IMR-90 (cell line): ENCODE measurements around the gene DMAP1. TPM values are rescaled to one million over a fixed set of nuclear protein-coding genes. Genes with fewer than 3 reads are reported as not detected.

ENCODE experiments used
- ATAC-seq: fragments of 200-7000 bp; cut with Tn5 transposase; 2 replicates; pipeline ENCODE4 v1.9.1; 2020; ENCODE audit warnings: low read depth, mild to moderate bottlenecking, moderate library complexity
- BruUV-seq: library from RNA; stranded (reverse); fragments of 400-500 nt; replicated peaks from 2 replicates; lab custom pipeline; 2021; lab: Mats Ljungman, UMichigan
- CTCF ChIA-PET: fragments of 300-600 bp; formaldehyde crosslinking; extraction: SDS; loops from one replicate; lab custom pipeline; 2021; ENCODE audit warnings: antibody characterized with exemption; lab: Yijun Ruan, JAX
- POLR2A ChIA-PET: fragments of 300-600 bp; sonication (Branson Sonifier 250); formaldehyde crosslinking; loops from one replicate; lab custom pipeline; 2022; ENCODE audit warnings: antibody characterized with exemption; ENCODE audit not compliant: unreplicated experiment; lab: Charles Lee
- DNase-seq: peaks from one replicate; pipeline ENCODE4 v3.0.0; 2013
- H2AFZ ChIP-seq: replicated peaks from 2 replicates; pipeline ENCODE3; 2013; ENCODE audit warnings: low read length, mild to moderate bottlenecking; ENCODE audit not compliant: poor library complexity
- H2AK5ac ChIP-seq: 2 replicates; pipeline ENCODE4 v1.6.1; 2013; ENCODE audit warnings: low read depth, low read length, inconsistent platforms
- H2AK9ac ChIP-seq: replicated peaks from 2 replicates; pipeline ENCODE3; 2013; ENCODE audit warnings: mild to moderate bottlenecking, low read depth, low read length, moderate library complexity; ENCODE audit not compliant: poor library complexity
- H2BK120ac ChIP-seq: 2 replicates; pipeline ENCODE4 v1.6.1; 2013; ENCODE audit warnings: low read depth, low read length, inconsistent platforms
- H2BK15ac ChIP-seq: 3 replicates; pipeline ENCODE4 v1.6.1; 2013; ENCODE audit warnings: low read depth, low read length, inconsistent platforms
- H2BK20ac ChIP-seq: 2 replicates; pipeline ENCODE4 v1.6.1; 2013; ENCODE audit warnings: low read depth, mild to moderate bottlenecking, inconsistent platforms, low read length, moderate library complexity
- H2BK5ac ChIP-seq: 2 replicates; pipeline ENCODE4 v1.6.1; 2013; ENCODE audit warnings: mild to moderate bottlenecking, low read depth, low read length, inconsistent platforms; ENCODE audit not compliant: poor library complexity, severe bottlenecking
- H3K14ac ChIP-seq: replicated peaks from 2 replicates; pipeline ENCODE4 v1.6.1; 2013; ENCODE audit warnings: low read depth, low read length, inconsistent platforms
- H3K18ac ChIP-seq: 2 replicates; pipeline ENCODE4 v1.6.1; 2013; ENCODE audit warnings: low read depth, low read length, control low read depth
- H3K23ac ChIP-seq: 2 replicates; pipeline ENCODE4 v1.6.1; 2013; ENCODE audit warnings: low read depth, low read length, inconsistent platforms
- H3K27ac ChIP-seq: 2 replicates; pipeline ENCODE4 v1.5.1; 2013; ENCODE audit warnings: mild to moderate bottlenecking, control low read depth, low read length; ENCODE audit not compliant: insufficient read depth
- H3K27me3 ChIP-seq: 2 replicates; pipeline ENCODE4 v1.6.1; 2013; ENCODE audit warnings: low read length; ENCODE audit not compliant: control insufficient read depth, insufficient read depth
- H3K36me3 ChIP-seq: 2 replicates; pipeline ENCODE4 v1.6.1; 2013; ENCODE audit warnings: low read length, mixed read lengths; ENCODE audit not compliant: control insufficient read depth, insufficient read depth
- H3K4ac ChIP-seq: 2 replicates; pipeline ENCODE4 v1.6.1; 2013; ENCODE audit warnings: low read depth, low read length, inconsistent platforms
- H3K4me1 ChIP-seq: 2 replicates; pipeline ENCODE4 v1.6.1; 2013; ENCODE audit warnings: low read length, mixed read lengths; ENCODE audit not compliant: control insufficient read depth, insufficient read depth
- H3K4me2 ChIP-seq: 2 replicates; pipeline ENCODE4 v1.6.1; 2013; ENCODE audit warnings: low read depth, mild to moderate bottlenecking, control low read depth, low read length, moderate library complexity
- H3K4me3 ChIP-seq: 2 replicates; pipeline ENCODE4 v1.5.1; 2013; ENCODE audit warnings: low read depth, mild to moderate bottlenecking, control low read depth, low read length, moderate library complexity; ENCODE audit not compliant: insufficient read depth
- H3K56ac ChIP-seq: 2 replicates; pipeline ENCODE4 v1.6.1; 2013; ENCODE audit warnings: low read length, inconsistent platforms; ENCODE audit not compliant: insufficient read depth; ENCODE audit errors: extremely low read depth
- H3K79me1 ChIP-seq, 2 experiments: 2 replicates each; pipeline ENCODE4 v1.6.1; 2013; ENCODE audit warnings: low read length in 2 of 2, inconsistent platforms in 1 of 2, low read depth in 1 of 2
- H3K9ac ChIP-seq: 2 replicates; pipeline ENCODE4 v1.6.1; 2013; ENCODE audit warnings: low read depth, low read length, control low read depth
- H3K9me1 ChIP-seq: 2 replicates; pipeline ENCODE4 v1.6.1; 2013; ENCODE audit warnings: low read length, inconsistent platforms; ENCODE audit not compliant: insufficient read depth
- H3K9me3 ChIP-seq: 2 replicates; pipeline ENCODE4 v1.6.1; 2013; ENCODE audit warnings: low read length; ENCODE audit not compliant: control insufficient read depth, insufficient read depth
- H4K20me1 ChIP-seq: 2 replicates; pipeline ENCODE4 v1.6.1; 2013; ENCODE audit warnings: low read length, inconsistent platforms; ENCODE audit not compliant: insufficient read depth
- H4K5ac ChIP-seq: 2 replicates; pipeline ENCODE4 v1.6.1; 2013; ENCODE audit warnings: mild to moderate bottlenecking, low read depth, low read length, control low read depth
- H4K8ac ChIP-seq, 2 experiments: 2 replicates each; pipeline ENCODE4 v1.6.1; 2013; ENCODE audit warnings: low read depth in 2 of 2, low read length in 2 of 2, control low read depth in 1 of 2, inconsistent platforms in 1 of 2
- H4K91ac ChIP-seq: 2 replicates; pipeline ENCODE4 v1.6.1; 2013; ENCODE audit warnings: low read depth, low read length, inconsistent platforms; ENCODE audit not compliant: insufficient read depth
- BHLHE40 ChIP-seq: fragments of 150-350 bp; IDR thresholded peaks from 2 replicates; pipeline ENCODE4 v1.6.1; 2016; ENCODE audit warnings: mild to moderate bottlenecking, low read depth, low read length
- CHD1 ChIP-seq: IDR thresholded peaks from 2 replicates; pipeline ENCODE4 v1.6.1; 2012; ENCODE audit warnings: low read depth, low read length, improper control_type of control experiment
- WGBS, 2 experiments: methylation state at CpG; one replicate each; pipeline versions ENCODE4 v1.1.5 to v1.1.7; 2013; ENCODE audit warnings: missing lambda C conversion rate in 2 of 2; ENCODE audit not compliant: insufficient read length in 1 of 2; ENCODE audit errors: extremely low coverage in 2 of 2; 5-methylcytosine and 5-hydroxymethylcytosine counted together
- dilution Hi-C: fragments of 300-500 bp; cut with HindIII; formaldehyde crosslinking; loops from one replicate; pipeline ENCODE4 v1.14.3; 2018; ENCODE audit warnings: low sequenced_read_pairs; ENCODE audit not compliant: unreplicated experiment
- in situ Hi-C: fragments of 300-500 bp; cut with MboI; formaldehyde crosslinking; loops from 3 replicates; pipeline ENCODE4 v1.14.3; 2019; ENCODE audit warnings: low sequenced_read_pairs, inconsistent platforms, mixed read lengths
- intact Hi-C: fragments of 100-400 bp; cut with micrococcal nuclease; formaldehyde crosslinking; loops from 2 replicates; pipeline ENCODE4 v1.10.0; 2022
- polyA plus RNA-seq, 3 experiments: library from polyadenylated mRNA; depleted of rRNA; stranded (reverse); fragments of >200 nt; gene quantifications; 2 replicates each; pipeline ENCODE4 v1.2.3, GENCODE V29; 2012; ENCODE audit warnings: low replicate concordance in 1 of 3
- total RNA-seq: library from RNA; depleted of rRNA; stranded (reverse); fragments of >200 nt; gene quantifications from 2 replicates; pipeline ENCODE4 v1.2.3, GENCODE V29; 2012

DMAP1 gene
- total and polyA plus RNA-seq, 2 of the 4 experiments (the other 2 are of a cell fraction) = 22.2 to 34.3 TPM

DNA sequence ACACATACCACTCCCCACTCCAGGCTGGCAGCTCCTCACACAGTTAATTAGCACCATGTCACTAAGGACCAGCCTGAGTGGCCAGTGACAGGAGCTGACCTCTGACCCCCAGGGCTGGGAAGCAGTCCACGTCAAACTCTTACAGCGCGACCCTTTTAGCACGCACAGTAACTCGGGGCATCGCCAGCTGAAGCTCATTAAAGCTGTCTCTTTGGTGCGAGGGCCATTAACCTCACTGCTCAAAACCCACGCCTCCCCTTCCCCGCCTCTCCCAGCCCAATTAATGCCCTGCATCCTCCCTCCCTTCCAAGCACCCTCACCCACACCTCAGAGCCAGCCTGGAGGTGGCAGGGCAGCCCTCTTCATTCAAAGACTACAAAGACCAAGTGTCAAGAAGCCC is 31.7 kb downstream of the DMAP1 start:
- H2BK15ac ChIP-seq = no peak overlapping the region
- H3K14ac ChIP-seq = no peak overlapping the region
- no peak overlapping the region for H3K4ac ChIP-seq
- peaks cover 3% of the 10 kb centered on the region; the same call in 1 of the 2 replicates for H4K20me1 ChIP-seq
- H3K79me1 ChIP-seq = peaks cover 0 to 3% of the 10 kb centered on the region in 2 experiments; a peak in 1 of 4 replicates
- no peaks in the 10 kb centered on the region for H3K27me3 ChIP-seq
- WGBS, 2 experiments = 73% methylated on average over 9 of the region's 9 CpGs; no CpG with 5 or more reads in 1 of the 2 experiments
- no peak overlapping the region for H2AK5ac ChIP-seq
- no peak overlapping the region for H3K4me2 ChIP-seq
- dilution Hi-C loops (no loop called here), intact Hi-C loops (no loop called here), in situ Hi-C loops (no loop called here)
- no peak for ATAC-seq
- no peak overlapping the region for H4K8ac ChIP-seq
- no peak overlapping the region for H3K18ac ChIP-seq
- H3K4me1 ChIP-seq = peaks cover 3% of the 10 kb centered on the region; the same call in 1 of the 2 replicates
- H4K91ac ChIP-seq = no peak overlapping the region
- H3K9ac ChIP-seq = no peak overlapping the region
- H3K27ac ChIP-seq = no peak overlapping the region
- H3K36me3 ChIP-seq = peaks cover 8% of the 10 kb centered on the region
- H3K9me3 ChIP-seq = no peaks in the 10 kb centered on the region
- ChIA-PET POLR2A (no interaction called here), CTCF (no interaction called here)
- no peak overlapping the region for H3K56ac ChIP-seq
- no peak overlapping the region for H2BK120ac ChIP-seq
- no peak overlapping the region for H3K23ac ChIP-seq
- no peak overlapping the region for H2AFZ ChIP-seq
- peak overlapping the region; percentile 57 for H2AK9ac ChIP-seq
- H4K5ac ChIP-seq = no peak overlapping the region
- no peak overlapping the region for H2BK5ac ChIP-seq
- no TSS peak for BruUV-seq
- no peak overlapping the region for H2BK20ac ChIP-seq
- no peak overlapping the region for H3K4me3 ChIP-seq
- TF ChIP-seq CHD1 (no peak), BHLHE40 (no peak)
- peaks cover 10% of the 10 kb centered on the region for H3K9me1 ChIP-seq
- no peak for DNase-seq
